DND-41 (cell line): Measurements from ENCODE around the gene PUM2.
"Not testable (repeated sequence)": the region's sequence is repeated elsewhere in the genome, so short reads cannot be mapped to it uniquely, and the experiment has no call there.

Source experiments
- ATAC-seq: fragments of 200-7000 bp; cut with Tn5 transposase; 3 replicates; pipeline ENCODE4 v1.9.1; 2021; ENCODE audit warnings: low read depth; ENCODE audit not compliant: insufficient read depth
- DNase-seq: peaks from one replicate; pipeline ENCODE4 v3.0.0-alpha.2; 2020
- H2AFZ ChIP-seq: 2 replicates; pipeline ENCODE4 v1.6.0; 2012; ENCODE audit warnings: low read depth, low read length
- H3K27ac ChIP-seq: 2 replicates; pipeline ENCODE4 v1.5.1; 2012; ENCODE audit warnings: low read length, inconsistent platforms
- H3K27me3 ChIP-seq: fragments of 200-600 bp; sonication (generic); 2 replicates; pipeline ENCODE4 v1.6.0; 2012; ENCODE audit warnings: low read length, mild to moderate bottlenecking, inconsistent platforms; ENCODE audit not compliant: insufficient read depth, poor library complexity
- H3K36me3 ChIP-seq: 2 replicates; pipeline ENCODE4 v1.5.1; 2012; ENCODE audit warnings: low read length, inconsistent platforms; ENCODE audit not compliant: insufficient read depth
- H3K4me1 ChIP-seq: 2 replicates; pipeline ENCODE4 v1.5.1; 2012; ENCODE audit warnings: mild to moderate bottlenecking, low read length; ENCODE audit not compliant: insufficient read depth
- H3K4me2 ChIP-seq: 2 replicates; pipeline ENCODE4 v1.6.0; 2012; ENCODE audit warnings: mild to moderate bottlenecking, moderate library complexity, low read length, inconsistent platforms; ENCODE audit not compliant: insufficient read depth
- H3K4me3 ChIP-seq, 2 experiments: fragments of 200-600 bp in 1 of 2; shearing (Covaris generic) in 1 of 2; 2 replicates each; pipeline ENCODE4 v1.5.1; 2012 to 2016; ENCODE audit warnings: inconsistent platforms in 2 of 2, low read length in 2 of 2, mild to moderate bottlenecking in 2 of 2, low read depth in 1 of 2, moderate library complexity in 1 of 2
- H3K79me2 ChIP-seq: 2 replicates; pipeline ENCODE4 v1.6.0; 2012; ENCODE audit warnings: low read length, inconsistent platforms; ENCODE audit not compliant: insufficient read depth
- H3K9ac ChIP-seq: 2 replicates; pipeline ENCODE4 v1.6.0; 2012; ENCODE audit warnings: low read depth, mild to moderate bottlenecking, inconsistent platforms, low read length, moderate library complexity
- H3K9me3 ChIP-seq: 2 replicates; pipeline ENCODE4 v1.5.1; 2012; ENCODE audit warnings: low read length, moderate library complexity, mild to moderate bottlenecking, inconsistent platforms; ENCODE audit not compliant: insufficient read depth, severe bottlenecking
- H4K20me1 ChIP-seq: 2 replicates; pipeline ENCODE4 v1.6.0; 2012; ENCODE audit warnings: low read length; ENCODE audit not compliant: insufficient read depth
- CTCF ChIP-seq: IDR thresholded peaks from 2 replicates; pipeline ENCODE4 v1.5.1; 2012; ENCODE audit warnings: borderline replicate concordance, low read length, moderate library complexity, mild to moderate bottlenecking; ENCODE audit not compliant: poor library complexity, severe bottlenecking; ENCODE audit errors: extremely low read depth
- EZH2 ChIP-seq: IDR thresholded peaks from 3 replicates; pipeline ENCODE4 v1.6.1; 2012; ENCODE audit warnings: borderline replicate concordance, low read depth, mild to moderate bottlenecking, moderate library complexity, low read length, inconsistent platforms; ENCODE audit not compliant: severe bottlenecking

The PUM2 gene

DNA sequence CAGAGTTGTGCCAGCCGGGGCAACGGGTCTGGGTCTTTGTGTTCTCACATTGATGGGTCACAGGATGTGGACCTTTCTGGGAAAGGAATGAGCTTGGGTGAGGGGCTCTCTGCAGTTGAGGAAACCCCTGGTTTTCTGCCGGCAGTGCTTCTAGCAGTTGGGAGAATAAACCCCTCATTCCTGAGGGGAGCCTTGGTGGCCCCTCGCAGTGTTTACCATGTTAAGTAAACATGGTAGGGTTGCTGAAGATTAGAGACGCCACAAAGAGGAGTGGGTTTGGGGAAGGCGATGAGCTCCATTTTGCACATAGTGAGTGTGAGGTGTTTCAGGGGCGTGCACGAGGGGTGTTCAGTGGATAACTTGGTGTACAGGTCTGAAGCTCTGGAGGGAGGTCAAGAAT is 27.7 kb upstream of the PUM2 start:
- Histone ChIP-seq H3K9ac (no peak overlapping the region), H3K79me2 (no peaks in the 10 kb centered on the region), H3K9me3 (no peaks in the 10 kb centered on the region), H3K36me3 (no peaks in the 10 kb centered on the region), H3K27ac (no peak overlapping the region), H3K4me1 (no peaks in the 10 kb centered on the region), H3K4me3 (no peak overlapping the region), H3K27me3 (peaks cover 6% of the 10 kb centered on the region), H3K4me2 (no peak overlapping the region), H4K20me1 (no peaks in the 10 kb centered on the region; the same call in 1 of the 2 replicates), H2AFZ (no peak overlapping the region)
- no peak for TF ChIP-seq EZH2
- TF ChIP-seq CTCF, result no peak
- DNase-seq (no peak), ATAC-seq (no peak)

- Histone ChIP-seq H3K4me3 (no peak overlapping the region), H2AFZ (no peak overlapping the region), H3K79me2 (no peaks in the 10 kb centered on the region), H3K27ac (no peak overlapping the region), H3K36me3 (no peaks in the 10 kb centered on the region), H3K4me2 (no peak overlapping the region), H3K9me3 (no peaks in the 10 kb centered on the region), H3K4me1 (no peaks in the 10 kb centered on the region), H3K27me3 (peaks cover 6% of the 10 kb centered on the region), H4K20me1 (no peaks in the 10 kb centered on the region; the same call in 1 of the 2 replicates), H3K9ac (no peak overlapping the region)
- DNase-seq (no peak), ATAC-seq (no peak)
- TF ChIP-seq EZH2 (no peak), CTCF (no peak)
These were observed 27.1 kb upstream of the PUM2 start for GRCh38 chr2:20377741-20378140.

GRCh38 chr2:20374982-20375381 is 24.3 kb upstream of the PUM2 start:
- H4K20me1 ChIP-seq, H3K4me1 ChIP-seq, H2AFZ ChIP-seq, H3K27ac ChIP-seq, ATAC-seq, H3K79me2 ChIP-seq, H3K4me2 ChIP-seq, H3K27me3 ChIP-seq, H3K4me3 ChIP-seq, DNase-seq, H3K36me3 ChIP-seq, H3K9ac ChIP-seq, H3K9me3 ChIP-seq: not testable (repeated sequence)

DNA sequence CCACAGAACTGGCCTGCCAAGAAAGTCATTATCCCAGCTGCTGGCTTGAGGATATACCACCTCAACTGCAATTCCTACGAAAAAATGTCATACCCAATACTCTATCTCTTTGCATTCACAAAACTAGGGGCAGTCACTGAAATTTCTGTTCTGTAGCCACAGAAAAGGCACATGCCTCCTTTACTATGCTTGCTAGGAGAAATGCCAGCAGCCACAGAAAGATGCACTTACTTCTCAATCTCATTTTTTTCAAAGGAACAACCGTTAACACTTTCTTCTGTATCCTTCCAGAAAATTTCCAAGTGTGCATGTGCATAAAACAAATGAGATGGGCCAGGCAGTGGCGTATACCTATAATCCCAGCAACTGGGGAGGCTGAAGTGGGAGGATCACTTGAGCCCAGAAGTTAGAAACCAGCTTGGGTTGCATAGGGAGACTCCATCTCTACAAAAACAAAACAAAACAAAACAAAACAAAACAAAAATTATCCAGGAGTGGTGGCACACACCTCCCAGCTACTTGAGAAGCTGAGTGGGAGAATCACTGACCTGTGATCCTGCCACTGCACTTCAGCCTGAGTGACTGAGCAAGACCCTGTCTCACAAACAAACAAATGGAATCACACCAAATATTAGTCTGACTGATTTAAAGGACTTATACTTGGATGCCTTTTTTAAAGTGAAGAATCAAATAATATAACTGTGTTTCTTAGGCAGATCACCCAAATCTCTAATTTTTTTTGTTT is 22.4 kb upstream of the PUM2 start:
- DNase-seq (no peak), ATAC-seq (no peak)
- peaks cover 6% of the 10 kb centered on the region for H3K27me3 ChIP-seq
- H3K27ac ChIP-seq, result no peak overlapping the region
- H4K20me1 ChIP-seq, result no peaks in the 10 kb centered on the region; the same call in 1 of the 2 replicates
- no peak overlapping the region for H3K4me2 ChIP-seq
- H3K79me2 ChIP-seq, result no peaks in the 10 kb centered on the region
- no peak overlapping the region for H2AFZ ChIP-seq
- H3K4me1 ChIP-seq, result no peaks in the 10 kb centered on the region
- H3K9ac ChIP-seq, result no peak overlapping the region
- H3K4me3 ChIP-seq, result no peak overlapping the region
- no peaks in the 10 kb centered on the region for H3K9me3 ChIP-seq
- H3K36me3 ChIP-seq, result no peaks in the 10 kb centered on the region
- TF ChIP-seq EZH2, result no peak
- no peak for TF ChIP-seq CTCF
